ENCODE measurements around the gene OBP2A.
"Not testable (repeated sequence)": the region's sequence is repeated elsewhere in the genome, so short reads cannot be mapped to it uniquely, and the experiment has no call there.

Gene OBP2A

DNA sequence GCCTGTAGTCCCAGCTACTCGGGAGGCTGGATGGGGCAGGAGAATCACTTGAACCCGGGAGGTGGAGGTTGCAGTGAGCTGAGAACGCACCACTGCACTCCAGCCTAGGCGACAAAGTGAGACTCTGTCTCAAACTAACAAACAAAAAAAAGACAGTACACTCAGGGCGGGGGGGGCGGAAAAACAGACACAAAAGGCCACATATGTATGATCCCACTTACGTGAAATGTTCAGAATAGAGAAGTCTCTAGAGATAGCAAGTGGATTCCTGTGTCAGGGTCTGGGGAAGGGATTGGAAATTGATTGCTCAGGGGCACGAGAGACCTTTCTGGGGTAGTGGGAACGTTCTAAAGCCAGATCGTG lies 33.7 kb upstream of the OBP2A start:
- DNase-seq, result no peak

DNA sequence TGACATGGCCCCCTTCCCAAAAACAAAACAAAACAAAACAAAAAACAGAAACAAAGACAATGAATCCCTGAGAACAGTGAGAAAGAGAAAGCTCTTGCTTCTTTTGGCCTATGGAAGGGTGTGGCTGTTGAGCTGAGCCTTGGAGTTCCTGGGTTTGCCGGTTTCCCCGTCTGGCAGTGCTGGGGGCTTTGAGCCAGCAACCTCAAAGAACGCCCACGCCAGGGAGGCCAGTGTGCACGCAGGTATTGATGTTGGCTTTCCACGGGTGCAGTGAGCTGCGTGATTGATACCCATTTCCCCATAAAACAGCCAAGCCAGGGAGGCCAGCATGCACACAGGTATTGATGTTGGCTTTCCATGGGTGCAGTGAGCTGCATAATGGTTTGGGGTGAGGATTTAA lies 33.0 kb upstream of the OBP2A start:
- DNase-seq, result no peak

DNA sequence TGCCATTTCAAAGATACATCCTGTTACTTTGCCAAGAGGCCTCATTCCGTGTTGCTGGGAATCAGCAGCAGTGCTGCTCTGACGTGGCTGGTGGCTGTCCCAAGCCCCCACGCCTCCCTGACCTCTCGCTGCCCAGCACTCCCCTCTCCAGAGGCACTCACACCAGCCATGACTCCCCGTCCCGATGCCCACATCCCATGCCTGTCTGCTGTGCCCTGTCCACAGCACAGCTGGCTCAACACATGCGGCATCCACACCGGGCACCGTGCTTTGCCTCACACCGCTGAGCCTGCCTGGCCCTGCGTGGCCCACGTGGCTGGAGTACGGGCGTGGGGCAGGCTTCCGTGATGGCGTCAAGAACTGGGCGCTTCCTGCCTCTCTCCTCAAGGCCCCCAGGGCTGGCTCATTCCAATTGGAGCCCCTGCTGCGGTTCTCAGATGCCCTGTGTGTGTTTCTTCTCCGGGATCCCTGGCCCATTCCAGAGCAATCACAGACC lies 32.5 kb upstream of the OBP2A start:
- DNase-seq, result no peak

DNA sequence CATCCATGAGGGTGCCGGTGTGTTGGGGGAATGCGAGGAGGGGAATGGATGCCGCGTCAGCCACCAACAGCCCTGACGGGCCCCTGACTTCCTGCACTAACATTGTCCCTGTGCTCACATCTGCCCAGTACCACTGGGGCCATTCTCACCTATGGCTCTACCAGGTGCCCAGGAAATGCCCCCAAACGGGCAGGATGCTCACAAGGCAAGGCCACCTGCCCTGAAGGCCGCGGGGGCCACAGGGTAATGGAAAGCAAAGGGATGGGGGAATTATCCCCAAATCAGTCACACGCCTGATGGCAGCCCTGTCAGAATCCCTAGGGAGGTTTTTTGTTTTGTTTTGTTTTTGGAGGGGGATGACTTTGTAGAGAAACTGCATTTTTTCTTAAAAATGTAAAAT lies 32.0 kb upstream of the OBP2A start:
- not testable (repeated sequence) for DNase-seq

DNA sequence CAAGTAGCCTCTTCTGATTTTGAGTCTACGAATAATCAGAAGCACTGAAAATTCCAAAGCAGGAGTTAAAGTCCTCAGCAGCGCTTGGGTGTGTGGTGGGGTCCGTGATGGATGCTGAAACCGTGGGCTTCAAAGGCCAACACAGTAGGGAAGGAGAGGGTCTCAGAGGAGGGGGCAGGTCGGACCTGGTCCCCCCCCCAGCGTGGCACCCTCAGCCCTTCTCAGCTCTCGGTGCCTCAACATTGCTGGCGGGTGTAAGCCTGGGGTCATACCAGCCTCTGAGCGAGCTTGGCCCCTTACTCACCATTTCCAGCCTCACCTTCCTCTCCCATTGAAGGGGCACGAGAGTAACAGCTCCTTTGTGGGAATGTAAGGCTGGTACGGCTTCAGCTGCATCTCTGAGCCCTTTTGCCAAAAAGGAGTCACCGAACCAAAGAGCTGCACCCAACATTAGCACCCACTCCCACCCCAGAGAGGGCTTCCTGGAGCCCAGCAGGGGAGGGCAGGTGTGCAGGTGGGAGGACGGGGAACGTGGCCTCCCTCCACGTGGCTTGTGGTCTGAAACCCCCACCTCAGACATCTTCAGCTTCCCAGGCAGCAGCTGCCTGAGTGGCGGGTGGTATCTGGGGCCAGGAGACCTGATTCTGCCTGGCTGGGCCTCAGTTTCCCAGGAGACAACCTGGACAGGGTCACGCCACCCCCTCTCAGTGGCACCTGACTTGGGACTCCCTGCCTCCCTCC lies 31.4 kb upstream of the OBP2A start:
- no peak for DNase-seq

DNA sequence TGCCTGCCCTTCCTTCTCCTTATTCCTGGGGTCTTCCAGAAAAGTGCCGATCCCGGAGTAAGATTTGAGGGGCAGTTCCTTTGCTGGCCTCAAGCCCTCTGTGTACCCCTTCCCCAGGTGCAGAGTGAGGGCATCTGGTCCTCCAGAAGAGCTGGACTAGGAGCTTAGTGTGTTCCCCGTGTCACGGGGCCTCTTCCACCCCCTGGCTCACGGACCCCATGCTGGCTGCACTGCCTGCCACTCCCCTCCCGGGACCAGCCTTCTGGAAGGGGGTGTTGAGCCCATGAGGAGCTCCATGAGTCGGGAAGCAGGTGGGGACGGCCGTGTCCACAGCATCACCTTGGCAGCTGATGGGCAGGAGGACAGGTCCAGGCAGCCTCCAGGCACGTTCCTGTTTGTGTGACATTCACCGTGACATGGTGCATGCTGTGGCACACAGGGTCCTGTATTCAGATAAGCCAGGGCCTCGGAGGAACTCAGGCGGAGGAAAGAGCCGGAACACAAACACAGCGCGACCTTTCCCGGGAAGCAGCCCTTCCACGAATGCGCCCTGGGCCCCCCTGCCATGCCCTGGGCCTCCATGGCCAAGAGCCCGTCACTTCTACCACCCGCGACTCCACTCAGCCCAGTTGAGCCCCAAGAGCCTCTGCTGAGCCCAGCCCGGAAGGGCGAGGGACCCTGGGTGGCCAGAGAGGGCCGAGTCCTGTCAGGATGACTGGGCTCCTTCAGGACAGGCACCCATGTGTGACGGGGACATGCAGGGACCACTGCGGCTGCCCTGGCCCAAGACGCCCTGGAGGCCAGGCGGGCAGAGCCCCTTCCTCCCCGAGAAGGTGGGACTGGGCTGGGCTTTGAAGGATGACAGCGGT lies 30.6 kb upstream of the OBP2A start:
- DNase-seq, result no peak

DNA sequence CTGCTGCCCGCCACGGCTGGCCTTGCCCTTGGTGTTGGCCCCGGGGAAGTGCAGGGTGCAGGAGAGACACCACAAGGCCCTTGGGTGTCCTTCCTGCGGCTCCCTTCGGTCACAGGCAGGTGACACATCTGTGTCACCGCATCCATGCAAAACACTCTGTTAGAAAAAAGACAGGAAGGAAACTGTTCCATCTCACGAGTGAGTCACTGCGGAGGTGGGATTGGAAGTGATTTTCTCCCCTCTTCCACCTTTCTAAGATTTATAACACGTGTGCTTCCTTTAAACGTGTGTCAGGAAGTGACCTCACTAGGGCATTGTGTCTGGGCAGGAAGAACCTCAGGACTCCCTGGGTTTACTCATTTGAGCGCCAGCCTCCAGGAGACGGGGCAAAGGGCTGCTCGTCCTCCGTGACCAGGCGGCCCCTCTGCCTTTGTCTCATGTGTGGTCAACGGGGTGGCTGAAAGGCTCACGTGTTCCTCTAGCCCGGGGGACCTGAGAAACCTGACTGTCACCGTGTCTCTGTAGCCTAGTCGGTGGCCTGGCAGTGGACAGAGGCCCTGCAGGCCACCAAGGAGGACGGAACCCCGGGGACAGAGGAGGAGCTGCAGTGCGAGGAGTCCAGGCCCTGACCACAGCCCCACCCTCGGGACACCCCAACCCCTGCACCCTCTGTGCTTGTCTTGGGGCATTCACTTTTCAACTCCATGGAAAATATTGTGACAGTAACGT lies 29.6 kb upstream of the OBP2A start:
- no peak for DNase-seq

DNA sequence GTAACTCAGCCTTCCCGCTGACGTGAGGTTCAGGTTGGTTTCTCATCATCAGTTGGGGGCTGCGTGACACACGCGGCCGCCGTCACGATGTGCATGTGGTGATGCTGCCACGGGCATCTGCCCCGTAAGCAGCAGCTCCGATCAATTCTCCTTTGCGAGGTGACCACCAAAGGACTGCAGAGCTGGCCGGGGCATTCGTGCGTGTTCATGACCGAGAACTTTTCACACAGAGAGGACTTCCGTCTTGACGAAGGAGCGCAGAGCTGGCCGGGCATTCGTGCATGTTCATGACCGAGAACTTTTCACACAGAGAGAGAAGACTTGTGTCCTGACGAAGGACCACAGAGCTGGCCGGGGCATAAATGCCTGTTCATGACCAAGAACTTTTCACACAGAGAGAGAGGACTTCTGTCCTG lies 28.5 kb upstream of the OBP2A start:
- DNase-seq, result no peak

DNA sequence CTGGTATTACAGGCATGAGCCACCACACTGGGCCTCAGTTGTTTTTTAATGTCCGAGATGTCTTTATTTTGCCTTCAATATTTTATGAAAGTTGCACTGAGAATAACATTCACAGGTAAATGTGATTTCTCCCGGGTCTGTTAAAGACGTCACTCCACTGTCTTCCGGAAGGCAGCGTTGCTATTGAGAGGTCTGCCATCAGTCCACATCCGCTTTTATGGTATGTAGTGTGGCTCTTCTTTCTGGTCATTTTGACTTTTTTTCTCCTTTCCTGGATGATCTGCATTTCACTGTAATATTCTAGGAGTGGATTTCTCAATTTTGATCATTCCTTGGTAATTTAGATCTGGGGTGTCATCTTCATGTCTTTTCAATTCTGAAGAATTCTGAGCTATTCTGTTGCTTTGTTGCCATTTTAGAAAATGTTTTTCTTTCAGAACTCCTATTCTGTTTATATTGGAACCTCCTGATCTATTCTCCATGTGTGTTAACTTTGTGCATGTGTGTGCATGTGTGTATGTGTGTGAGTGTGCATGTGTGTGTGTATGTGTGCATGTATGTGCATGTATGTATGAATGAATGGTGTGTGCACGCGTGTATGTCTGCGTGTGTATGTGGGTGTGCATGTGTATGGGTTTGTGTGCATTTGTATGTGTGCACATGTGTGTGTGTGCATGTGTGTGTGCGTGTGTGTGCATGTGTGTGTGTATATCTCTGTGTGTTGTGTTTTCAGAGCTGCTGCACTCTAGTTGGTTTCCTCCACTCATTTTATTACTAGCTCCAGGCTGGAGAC lies 26.6 kb upstream of the OBP2A start:
- no peak for DNase-seq

DNA sequence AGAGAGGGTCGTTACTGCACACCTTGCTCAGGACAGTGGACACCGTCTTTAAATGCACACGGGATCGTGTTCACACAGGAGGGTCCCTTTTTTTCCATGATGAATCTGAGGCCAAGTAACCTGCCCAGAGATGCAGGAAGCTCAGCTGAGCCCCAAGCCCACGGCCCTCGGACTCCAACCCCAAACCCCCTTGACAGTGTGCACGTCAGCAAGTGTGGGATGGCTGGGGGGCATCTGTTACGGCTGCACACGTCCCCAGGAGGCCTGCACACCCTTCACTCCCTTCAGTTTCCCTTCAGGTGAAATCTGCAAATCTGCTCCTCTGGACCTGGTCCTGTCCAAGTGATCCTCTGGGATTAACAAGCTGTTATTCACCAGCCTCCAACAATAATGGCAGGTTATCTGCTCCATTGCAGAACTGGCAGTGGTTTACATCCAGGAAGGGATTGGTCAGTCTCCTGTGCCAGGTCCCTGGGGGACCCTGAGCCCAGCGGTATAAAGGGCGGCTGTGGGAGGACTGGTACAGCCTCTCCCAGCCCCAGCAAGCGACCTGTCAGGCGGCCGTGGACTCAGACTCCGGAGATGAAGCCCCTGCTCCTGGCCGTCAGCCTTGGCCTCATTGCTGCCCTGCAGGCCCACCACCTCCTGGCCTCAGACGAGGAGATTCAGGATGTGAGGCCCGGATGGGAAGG lies 24.9 kb upstream of the OBP2A start, which contains the start of gene LCN1:
Gene LCN1 (plus strand): TSS at position 525 of the 692 bp plus-strand sequence. CDS start 58 bp downstream, at position 583.
- DNase-seq, result no peak

DNA sequence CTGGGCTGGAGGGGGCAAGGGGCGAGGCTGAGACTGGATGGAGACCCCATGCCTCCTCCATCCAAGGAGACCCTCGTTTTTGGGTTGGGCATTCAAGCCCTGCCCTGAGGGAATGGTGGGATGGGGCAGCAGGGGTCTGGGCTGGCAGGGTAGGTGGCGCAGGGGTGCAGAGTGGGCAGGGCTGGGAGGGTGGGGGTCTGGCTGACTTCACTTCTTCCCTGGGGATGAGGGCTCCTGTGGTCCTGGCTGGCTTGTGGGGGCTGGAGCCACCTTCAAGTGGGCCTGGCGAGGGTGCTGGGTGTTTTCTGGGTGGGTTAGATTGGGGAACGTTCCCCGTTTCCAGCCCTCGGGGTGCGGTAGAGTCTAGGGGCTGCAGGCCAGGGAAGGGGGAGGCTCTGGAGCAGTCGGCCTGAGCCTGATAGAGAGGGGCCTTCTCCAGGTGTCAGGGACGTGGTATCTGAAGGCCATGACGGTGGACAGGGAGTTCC lies 24.3 kb upstream of the OBP2A start:
- DNase-seq, result no peak

DNA sequence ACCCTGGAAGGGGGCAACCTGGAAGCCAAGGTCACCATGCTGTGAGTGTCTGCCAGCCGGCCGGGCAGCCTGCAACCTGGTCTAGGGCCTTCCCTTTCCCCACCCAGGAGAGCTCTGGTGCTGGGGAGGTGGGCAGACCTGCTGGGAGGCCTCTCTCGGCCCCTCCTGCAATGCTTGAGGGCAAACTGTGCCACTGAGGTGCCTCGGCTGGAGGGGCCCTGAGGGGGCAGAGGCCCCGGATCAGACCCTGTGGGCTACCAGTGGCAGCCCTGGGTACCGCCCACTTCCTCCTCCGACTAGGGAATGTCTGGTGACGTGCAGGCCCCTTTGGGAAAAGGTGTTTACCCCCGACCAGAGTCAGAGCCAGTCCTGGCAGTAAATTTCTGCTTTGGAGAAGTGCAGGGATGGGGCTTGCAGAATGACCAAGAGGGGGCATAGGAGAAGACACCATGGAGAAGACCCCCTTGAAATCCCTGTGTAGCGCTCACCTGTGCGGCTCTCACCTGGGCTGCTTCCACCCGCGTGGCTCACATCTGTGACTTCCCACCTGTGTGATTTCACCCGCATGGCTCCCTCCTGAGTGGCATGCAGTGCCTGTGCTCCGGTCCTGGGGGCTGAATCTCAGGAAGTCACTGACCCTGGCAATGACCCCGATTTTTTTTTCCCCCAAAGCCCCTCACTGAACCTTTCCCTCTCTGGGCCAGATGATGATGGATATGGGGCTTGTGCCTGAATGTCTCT lies 23.6 kb upstream of the OBP2A start:
- no peak for DNase-seq

DNA sequence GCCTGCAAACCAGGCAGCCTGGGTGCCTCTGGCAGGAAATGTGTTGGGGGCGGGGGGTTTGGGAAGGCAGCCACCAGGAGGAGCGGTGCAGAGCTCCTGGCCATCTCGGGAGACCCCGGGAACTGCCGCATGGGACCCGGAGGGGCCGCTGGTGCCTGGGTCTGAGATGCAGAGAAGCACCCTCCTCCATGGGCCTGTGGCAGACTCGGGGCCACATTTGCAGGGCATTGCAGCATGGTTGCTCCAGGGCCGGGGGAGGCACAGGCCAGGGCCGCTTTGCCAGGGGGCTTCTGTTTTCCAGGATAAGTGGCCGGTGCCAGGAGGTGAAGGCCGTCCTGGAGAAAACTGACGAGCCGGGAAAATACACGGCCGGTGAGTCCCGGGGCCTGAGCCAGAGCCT lies 23.0 kb upstream of the OBP2A start:
- no peak for DNase-seq

DNA sequence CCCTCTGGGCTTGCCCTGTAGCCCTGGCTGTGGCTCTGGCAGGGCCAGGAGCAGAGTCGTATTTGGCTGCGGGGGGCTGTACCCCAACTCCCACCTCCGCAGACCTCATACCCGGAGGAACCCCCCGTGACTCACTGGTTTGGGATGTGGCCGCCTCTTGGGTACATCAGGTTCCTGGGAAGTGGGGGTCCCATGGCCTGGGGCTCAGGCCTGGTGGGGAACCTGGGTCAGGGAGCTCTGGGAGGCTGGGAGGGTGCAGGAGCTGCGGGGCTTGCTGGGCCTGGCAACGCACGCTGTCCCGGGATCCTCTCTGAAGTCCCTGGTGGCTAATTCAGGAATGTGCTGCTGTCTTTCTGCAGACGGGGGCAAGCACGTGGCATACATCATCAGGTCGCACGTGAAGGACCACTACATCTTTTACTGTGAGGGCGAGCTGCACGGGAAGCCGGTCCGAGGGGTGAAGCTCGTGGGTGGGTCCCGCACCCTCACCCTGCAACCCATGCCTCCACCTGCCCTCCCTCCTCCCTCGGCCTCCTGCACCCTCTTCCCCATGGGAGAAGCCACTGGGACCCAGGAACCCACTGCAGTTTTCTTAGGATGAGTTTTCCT lies 22.3 kb upstream of the OBP2A start:
- no peak for DNase-seq

DNA sequence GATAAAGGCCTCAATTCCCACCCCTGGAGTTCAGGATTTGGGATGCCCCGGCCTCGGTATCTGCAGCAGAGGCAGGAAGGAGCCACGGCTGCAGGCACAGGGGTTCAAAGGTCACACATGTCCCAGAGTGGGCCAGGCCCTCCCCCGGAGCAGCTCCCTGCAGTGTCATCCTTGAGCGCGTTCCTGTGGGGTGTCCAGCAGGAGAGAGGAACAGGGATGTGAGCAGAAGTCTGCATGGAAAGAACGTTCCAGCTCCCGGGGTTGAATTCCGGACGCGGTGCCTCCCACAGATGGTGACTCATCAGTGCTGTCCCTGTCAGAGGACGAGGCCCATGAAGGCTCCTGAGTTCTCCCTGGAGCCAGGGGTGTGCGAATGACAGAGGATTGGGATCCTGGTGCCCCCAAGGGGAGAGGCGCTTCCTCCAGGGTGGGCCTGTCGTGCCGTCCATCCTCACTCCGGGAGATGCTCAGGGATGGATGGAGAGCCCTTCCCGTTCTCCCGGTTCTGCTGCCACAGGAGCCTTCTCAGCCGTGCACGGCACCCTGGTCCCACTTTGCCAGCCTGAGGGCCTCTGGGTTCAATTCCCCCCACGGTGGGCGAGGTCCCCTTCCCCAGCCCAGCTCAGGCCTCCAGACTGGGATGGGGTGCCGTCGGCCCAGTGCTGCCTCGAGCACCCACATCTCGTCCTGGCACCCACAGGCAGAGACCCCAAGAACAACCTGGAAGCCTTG lies 21.6 kb upstream of the OBP2A start:
- DNase-seq, result no peak

DNA sequence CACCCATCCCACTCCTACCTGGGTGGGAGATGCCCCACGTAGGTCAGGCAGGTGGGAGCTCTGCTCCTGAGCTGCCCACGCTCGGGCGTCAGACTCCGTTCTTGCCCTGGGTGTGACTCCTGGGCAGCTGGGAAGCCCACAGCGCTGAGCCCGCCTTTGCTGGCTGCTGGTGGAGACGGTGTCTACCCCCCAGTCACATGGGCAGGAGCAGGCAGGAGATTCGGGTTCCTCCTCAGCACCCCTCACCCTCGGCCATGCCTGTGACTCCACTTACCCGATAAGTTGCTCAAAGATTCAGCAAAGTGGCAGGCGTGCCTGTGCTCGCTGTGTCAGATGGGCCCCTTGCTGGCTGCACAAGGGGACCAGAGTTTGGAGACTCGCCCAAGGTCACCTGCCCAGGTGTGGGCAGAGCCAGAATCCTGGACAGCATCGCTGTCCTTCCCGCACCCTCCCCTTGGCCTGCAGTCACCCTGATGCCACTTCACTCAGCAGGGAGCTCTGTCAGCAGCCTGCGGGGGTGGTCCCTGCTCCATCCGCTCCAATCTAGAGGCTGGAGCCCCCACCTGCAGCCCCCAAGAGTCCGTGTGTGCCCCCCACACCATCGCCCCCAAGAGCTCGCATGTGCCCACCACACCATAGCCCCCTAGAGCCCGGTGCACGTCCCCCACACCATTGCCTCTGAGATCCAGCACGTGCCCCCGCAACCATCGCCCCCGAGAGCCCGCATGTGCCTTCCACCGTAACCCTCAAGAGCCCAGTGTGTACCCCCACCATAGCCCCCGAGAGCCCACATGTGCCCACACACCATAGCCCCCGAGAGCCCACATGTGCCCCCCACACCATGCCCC lies 20.5 kb upstream of the OBP2A start:
- no peak for DNase-seq

DNA sequence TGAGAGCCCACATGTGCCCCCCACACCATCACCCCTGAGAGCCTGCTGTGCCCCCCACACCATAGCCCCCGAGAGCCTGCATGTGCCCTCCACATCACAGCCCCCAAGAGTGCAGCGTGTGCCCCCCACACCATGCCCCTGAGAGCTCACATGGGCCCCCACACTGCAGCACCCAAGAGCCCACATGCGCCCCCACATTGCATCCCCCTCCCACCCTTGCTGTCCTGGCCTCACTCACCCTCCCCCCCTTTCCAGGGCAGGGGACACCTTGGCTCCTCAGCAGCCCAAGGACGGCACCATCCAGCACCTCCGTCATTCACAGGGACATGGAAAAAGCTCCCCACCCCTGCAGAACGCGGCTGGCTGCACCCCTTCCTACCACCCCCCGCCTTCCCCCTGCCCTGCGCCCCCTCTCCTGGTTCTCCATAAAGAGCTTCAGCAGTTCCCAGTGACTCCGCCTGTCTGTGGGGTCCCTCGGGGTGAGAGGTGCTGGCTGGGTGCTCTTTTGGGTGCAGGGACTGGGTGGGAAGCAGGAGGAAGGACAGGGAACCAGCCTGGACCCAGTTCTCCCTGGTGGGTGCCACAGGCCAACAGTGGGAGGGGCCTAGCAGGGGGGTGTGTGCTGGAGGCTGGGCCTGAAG lies 19.7 kb upstream of the OBP2A start:
- DNase-seq, result no peak
